Skin of body (tissue), 2 donors: ENCODE results near the gene PITPNM3. TPM values are rescaled to one million over a fixed set of nuclear protein-coding genes. Genes with fewer than 3 reads are reported as not detected.

Source experiments
- DNase-seq: peaks from one replicate; lab custom pipeline; 2025; lab: John Stamatoyannopoulos, UW
- total RNA-seq: library from RNA; depleted of rRNA; stranded (reverse); fragments of >200 nt; gene quantifications from one replicate; pipeline ENCODE4 v1.2.3, GENCODE V29; 2014

Gene PITPNM3
- total RNA-seq, 1 donor from 2014 or later: 6.0 TPM

GRCh38 chr17:6444571-6445335 lies 111.6 kb downstream of the PITPNM3 start:
- DNase-seq: no peak

DNA sequence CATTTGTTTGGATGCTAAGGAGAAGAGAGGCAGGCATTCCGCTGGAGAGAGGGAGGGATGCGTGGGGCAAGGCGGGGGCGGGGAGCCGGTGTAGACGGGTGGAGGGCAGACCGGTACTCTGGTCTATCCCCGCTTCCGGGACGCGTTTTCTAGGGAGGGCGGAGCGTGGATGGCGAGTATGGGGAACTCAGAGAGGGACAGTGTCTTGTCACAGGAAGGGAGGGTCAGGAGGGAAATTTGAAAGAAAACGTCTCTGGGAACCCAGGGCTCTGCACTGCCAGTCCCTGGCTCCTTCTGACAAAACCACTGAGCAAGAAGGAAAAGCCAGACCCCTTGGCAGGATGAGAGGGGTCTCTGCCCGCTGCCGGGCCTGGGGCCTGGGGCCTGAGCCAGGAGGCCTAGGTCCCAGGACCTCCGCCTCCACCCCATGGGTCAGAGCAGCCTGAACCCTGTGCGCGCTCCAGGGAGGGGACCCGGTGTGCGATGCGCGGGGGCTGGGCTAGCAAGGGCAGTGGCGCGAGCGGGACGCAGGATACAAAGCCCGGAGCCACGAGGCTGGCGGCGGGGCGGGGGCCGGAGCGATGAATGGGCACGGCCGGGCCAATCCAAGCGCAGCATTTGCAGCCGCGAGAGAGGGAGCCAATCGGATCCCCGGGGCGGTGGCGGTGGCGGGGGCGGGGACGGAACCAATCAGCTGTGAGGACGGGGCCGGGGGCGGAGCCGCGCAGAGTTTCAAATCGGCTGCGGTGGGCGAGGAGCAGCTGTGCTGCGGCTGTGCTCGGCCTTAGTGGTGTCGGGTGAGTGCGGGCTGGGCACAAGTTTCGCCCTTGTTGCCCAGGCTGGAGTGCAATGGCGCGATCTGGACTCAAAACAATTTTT lies 112.4 kb downstream of the PITPNM3 start, which contains the start of gene PIMREG:
PIMREG (plus strand) TSS at position 764 of the 879 bp plus-strand sequence. CDS start 656 bp downstream, outside the sequence.
- DNase-seq: peak; percentile 89

DNA sequence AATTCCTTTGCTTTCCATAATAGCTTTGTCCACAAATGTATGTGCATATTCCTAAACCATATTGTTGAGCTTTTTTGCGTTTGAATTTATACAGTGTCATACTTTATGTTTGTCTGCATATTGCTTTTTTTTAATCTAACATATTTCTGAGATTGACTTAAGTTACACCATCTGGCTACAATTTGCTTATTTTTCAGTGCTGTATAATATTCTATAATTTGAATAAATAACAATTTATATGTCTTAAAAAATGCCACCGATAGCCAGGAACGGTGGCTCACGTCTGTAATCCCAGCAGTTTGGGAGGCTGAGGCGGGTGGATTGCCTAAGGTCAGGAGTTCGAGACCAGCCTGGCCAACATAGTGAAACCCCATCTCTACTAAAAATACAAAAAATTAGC lies 113.6 kb downstream of the PITPNM3 start:
- DNase-seq: no peak

DNA sequence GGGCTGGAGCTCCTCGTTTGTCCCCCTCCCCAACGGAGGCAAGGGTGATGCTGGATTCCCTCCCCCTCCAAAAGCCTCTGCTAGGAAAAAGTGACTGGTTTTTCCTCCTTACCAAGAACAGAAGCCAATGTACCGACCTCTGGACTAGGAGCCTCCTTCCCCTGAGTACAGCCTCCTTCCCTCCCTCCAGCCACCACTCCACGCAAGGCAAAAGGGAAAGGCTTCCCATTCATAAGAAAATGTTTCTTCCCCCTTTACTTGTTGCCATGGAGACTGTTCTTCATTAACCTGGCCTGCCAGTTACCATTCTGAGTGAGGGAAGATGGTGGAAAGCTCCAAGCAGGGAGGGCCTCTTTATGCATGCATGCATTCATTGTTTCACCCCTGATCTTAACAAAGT lies 116.4 kb downstream of the PITPNM3 start:
- DNase-seq: no peak

- DNase-seq: no peak
Measured at GRCh38 chr17:6437956-6438355, 118.4 kb downstream of the PITPNM3 start.

GRCh38 chr17:6437466-6437865 lies 118.9 kb downstream of the PITPNM3 start:
- DNase-seq: no peak

DNA sequence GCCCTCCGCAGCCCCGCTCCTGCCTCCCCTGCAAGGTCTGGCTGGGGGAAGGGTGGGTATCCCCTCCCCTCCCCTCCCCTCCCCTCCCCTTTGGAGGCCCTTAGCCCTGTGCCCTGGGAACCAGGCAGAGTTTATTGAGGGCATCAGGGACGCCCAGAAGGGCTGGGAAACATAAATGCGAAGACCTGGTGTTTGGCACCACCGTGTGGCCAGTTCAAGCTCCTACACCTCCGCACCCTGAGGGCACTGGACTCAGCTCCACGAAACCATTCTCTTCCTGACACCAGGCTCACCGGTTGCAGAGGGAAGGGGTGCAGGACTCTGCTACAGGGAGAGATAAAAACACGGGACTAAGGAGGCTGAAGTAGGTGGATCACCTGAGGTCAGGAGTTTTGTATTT lies 120.4 kb downstream of the PITPNM3 start:
- DNase-seq: peak; percentile 18

DNA sequence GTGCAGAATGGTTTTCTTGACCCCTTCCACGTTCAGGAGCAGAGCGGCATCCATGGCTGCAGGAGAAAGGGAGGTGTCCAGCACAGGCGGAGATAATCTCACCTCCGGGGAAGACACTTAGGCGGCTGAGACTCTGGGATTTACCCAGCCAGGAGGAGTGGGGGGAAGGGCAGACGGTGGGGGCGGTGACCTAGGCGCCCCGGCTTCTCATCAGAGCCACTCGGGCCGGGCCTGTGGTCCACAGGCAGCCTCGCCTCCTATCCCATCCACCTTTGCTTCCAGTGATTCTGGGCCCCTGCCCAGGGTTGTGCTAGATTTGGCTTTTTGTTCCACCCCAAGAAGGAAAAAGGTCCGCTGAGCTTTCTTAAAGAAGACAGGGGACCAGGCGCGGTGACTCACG lies 121.3 kb downstream of the PITPNM3 start, which contains the start of gene AIPL1:
AIPL1 (minus strand) TSS at position 71 of the 400 bp plus-strand sequence; CDS start at position 54, 17 bp downstream.
- no peak for DNase-seq

- DNase-seq: no peak
Measured at GRCh38 chr17:6430769-6431168, 125.6 kb downstream of the PITPNM3 start.

DNA sequence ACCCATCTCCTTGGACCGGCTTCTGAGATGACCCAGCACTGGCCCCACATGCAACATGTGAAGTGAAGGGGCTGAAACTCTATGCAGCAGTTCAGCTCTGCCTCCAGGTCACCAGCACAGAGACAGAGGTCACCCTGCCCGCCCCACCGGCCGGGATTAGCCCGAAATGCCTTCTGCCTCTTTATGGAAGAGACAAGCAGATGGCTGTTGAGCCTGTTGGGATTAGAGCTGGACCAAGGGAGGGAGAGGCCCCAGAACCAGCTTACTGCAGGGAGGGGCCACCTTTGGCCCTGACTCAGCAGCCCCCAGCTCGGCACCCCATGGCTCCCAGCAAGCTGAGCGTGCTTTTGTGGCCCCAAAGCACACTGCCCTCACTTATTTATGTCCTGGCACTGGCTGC lies 127.1 kb downstream of the PITPNM3 start:
- DNase-seq: no peak

- DNase-seq: no peak
Measured at GRCh38 chr17:6428207-6428965, 128.0 kb downstream of the PITPNM3 start.

DNA sequence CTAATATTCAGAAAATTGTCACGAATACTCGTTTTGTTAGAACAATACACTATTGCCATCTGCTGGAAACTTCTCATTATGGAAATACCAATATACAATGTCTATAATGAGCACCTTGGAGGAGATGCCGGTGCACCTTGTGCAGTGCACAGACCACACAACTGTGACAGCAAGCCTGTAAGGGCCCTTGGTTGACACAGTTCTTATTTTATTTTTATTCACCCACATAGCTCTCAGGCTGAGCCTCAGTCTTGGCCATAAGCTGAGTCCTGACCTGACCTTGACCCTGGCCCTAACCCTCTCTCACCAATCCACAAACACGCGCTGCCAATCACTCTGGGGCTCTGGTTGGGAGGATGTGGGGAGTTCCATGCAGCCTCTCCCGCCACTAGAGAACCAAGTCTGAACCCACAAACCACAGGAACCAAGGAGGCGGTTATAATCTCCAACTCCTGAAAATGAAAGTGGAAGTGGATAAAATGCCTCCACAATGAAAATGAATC lies 129.0 kb downstream of the PITPNM3 start:
- DNase-seq: no peak

GRCh38 chr17:6426356-6427101 lies 129.8 kb downstream of the PITPNM3 start:
- no peak for DNase-seq

DNA sequence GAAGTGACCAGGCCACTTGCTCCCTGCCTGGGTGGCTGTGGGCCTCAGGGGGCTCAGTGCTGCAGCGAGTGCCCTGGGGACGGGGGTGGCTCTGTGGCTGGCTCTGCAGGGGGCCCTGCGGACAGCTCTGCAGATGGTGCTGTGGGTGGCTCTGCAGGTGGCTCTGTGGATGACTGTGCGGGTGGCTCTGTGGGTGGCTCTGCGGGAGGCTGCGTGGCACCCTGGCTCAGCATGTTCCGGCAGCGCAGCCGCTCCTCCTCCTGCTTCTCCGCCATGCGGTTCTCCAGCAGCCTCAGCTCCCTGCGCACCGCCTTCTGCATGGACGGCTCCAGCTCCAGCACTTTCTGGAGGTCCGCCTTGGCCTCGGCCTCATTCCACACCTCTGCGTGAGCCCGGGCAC lies 130.9 kb downstream of the PITPNM3 start:
- DNase-seq: no peak

- no peak for DNase-seq
Measured at GRCh38 chr17:6423931-6424330, 132.4 kb downstream of the PITPNM3 start.

GRCh38 chr17:6422654-6423241 lies 133.6 kb downstream of the PITPNM3 start:
- DNase-seq: no peak

DNA sequence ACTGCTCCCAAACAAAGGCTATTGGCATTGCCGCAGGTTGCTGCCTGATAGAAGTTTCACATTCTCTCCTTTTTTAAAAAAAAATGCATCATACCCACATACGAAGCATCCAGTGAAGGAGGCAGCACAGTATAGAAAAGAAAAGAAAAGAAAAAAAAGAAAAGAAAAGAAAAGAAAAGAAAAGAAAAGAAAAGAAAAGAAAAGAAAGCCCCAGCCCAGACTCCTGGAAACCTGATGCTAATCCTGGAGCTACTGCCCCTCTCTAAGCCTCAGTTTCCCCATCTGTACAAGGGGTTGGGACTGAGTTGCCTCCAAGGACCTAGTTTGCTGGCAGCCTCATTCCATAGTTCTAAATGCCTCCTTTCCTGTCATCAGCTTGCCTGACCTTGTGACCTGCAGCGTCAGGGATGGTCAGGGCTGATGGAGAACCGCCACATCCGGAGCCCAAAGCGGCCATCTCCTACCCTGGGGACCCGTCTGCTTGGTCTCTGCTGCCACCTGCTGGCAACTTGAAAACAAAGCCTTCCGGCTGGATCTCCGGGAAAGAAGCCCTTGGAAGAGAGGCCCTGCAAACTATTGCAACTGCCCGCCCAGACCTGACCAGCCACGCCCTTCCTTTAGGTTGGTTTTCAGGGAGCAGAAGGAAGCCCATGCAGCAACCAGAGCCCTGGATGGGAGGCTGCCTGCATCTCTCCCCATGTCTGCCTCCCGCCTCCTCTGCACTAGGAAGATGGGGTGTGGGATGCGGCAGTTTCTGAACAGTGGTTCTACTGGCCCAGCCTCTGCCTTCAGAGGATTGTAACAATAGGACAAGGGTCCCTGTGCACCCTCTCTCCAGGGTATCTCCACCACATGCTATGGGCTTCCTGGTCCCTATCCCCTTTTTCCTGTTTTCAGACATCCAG lies 134.4 kb downstream of the PITPNM3 start:
- DNase-seq: peak; percentile 25

DNA sequence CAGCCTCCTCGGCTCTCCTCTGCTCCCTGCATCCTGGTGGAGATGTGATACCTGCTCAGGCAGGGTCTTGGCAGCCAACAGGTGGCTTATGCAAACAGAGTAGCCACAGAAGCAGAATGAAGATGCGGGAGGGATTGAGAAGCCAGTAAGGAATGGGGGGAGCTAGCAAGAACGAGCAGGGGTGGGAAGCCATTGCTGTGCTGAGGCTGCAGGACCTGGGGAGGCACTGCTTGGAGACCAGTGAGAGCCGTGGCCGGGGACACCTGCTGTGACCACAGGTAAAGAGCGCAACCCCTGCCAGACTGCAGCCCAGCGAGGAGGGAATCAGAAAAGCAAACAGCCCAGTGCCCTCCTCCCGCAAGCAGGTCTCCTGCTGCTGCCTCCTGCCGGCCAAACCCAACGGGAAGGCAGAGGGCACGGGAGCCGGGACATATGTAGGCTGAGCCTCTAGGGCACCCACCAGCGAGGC lies 136.1 kb downstream of the PITPNM3 start:
- no peak for DNase-seq

GRCh38 chr17:6415616-6416015 lies 140.7 kb downstream of the PITPNM3 start:
- no peak for DNase-seq
